Neuron (in vitro differentiated cells): ENCODE data around the gene ELL2.

Experiments used
- H2AFZ ChIP-seq: one replicate; pipeline ENCODE4 v1.6.1; 2013; ENCODE audit warnings: low read depth, mild to moderate bottlenecking, inconsistent platforms, low read length, moderate library complexity
- H3K27me3 ChIP-seq: one replicate; pipeline ENCODE4 v1.6.1; 2013; ENCODE audit warnings: low read length; ENCODE audit not compliant: insufficient read depth
- H3K36me3 ChIP-seq: one replicate; pipeline ENCODE4 v1.6.1; 2013; ENCODE audit warnings: low read length; ENCODE audit not compliant: insufficient read depth
- H3K4me1 ChIP-seq: one replicate; pipeline ENCODE4 v1.6.1; 2013; ENCODE audit warnings: low read length; ENCODE audit not compliant: insufficient read depth
- H3K4me3 ChIP-seq: 2 replicates; pipeline ENCODE4 v1.5.1; 2013; ENCODE audit warnings: mild to moderate bottlenecking, low read length, moderate library complexity
- H3K9me3 ChIP-seq: one replicate; pipeline ENCODE4 v1.6.1; 2013; ENCODE audit warnings: low read length

ELL2 gene

DNA sequence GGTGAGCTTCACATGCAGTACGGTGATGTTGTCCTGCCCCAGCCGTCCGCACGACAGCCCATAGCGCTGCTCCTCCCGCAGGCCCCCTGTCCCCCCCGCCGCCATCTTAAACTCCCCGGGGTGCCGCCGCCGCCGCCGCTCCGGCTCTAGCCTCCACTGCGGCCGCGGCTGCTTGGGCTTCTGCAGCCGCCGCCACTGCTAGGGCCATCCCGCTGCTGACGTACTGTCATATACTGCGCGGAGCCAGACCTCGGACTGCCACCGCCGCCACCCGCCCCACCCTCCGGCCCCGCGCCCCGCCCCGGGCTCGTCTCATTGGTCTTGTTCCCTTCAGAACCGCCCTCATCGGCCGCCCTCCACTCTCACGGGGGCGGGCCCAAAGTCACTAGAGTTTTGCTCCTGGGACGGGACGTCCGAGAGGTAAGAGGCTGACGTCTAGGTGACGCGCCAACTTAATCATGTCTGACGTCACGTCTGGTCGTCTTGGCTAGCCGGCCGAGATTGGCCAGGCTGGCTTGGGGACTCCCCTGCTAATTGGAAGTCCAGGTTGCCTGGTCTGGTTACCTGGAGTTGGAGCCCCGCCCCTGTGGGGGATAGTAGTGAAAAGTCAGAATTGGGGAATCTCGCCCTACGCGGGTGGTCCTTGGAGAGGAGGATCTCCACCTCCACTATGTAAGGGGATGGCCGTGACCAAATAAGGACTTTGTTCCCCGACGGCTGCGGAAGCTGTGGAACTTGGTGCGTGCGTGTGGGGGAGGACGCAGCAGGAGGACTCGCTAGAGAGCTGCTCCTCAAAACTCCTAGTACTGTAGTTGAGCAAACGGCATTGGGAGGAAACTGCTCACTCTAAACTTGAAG, at the start of gene ELL2:
ELL2 (minus strand) TSS at position 235 of the 858 bp plus-strand sequence; CDS start at position 105, 130 bp downstream.
- Histone ChIP-seq H3K9me3 (no peaks in the 10 kb centered on the region), H3K4me1 (peaks cover 24% of the 10 kb centered on the region), H2AFZ (peak within 1 kb of the TSS; percentile 89), H3K27me3 (no peaks in the 10 kb centered on the region), H3K36me3 (no peaks in the 10 kb centered on the region), H3K4me3 (peak within 1 kb of the TSS; percentile 90)

DNA sequence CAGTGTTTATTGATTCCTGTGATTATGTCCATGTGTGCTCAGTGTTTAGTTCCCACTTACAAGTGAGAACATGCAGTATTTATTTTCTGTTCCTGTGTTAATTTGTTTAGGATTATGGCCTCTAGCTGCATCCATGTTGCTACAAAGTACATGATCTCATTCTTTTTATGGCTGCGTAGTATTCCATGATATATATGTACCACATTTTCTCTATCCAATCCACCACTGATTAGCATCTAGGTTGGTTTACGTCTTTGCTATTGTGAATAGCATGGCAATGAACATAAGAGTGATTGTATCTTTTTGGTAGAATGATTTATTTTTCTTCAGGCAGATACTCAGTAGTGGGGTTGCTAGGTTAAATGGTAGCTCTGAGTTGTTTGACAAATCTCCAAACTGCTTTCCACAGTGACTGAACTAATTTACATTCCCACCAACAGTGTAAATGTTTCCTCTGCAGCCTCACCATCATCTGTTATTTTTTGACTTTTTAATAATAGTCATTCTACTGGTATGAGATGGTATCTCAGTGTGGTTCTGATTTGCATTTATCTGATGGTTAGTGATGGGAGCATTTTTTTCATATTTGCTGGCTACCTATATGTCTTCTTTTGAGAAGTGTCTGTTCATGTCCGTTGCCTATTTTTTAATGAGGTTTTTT, 47.5 kb upstream of the ELL2 start:
- Histone ChIP-seq H3K4me1 (no peaks in the 10 kb centered on the region), H3K36me3 (no peaks in the 10 kb centered on the region), H3K9me3 (peaks cover 2% of the 10 kb centered on the region), H2AFZ (no peak overlapping the region), H3K4me3 (no peak overlapping the region), H3K27me3 (no peaks in the 10 kb centered on the region)

DNA sequence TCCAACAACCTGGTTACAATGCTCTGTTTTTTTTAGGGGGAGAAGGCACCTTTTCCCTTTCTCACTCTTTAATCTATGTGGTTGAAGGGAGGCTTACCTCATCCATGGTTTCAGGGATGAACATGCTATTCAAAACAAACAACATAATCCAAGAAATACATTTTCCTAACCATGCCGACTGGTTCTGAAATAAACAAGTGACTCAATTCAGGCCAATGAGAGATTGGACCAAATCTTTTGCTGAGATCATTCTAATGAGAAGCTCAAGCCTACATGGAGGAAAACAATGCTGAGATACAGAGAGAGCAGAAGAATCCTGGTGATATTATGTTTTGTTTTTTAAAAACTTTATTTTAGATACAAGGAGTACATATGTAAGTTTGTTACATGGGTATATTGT, 46.8 kb upstream of the ELL2 start:
- Histone ChIP-seq H3K36me3 (no peaks in the 10 kb centered on the region), H2AFZ (no peak overlapping the region), H3K9me3 (peaks cover 2% of the 10 kb centered on the region), H3K4me3 (no peak overlapping the region), H3K4me1 (no peaks in the 10 kb centered on the region), H3K27me3 (no peaks in the 10 kb centered on the region)

DNA sequence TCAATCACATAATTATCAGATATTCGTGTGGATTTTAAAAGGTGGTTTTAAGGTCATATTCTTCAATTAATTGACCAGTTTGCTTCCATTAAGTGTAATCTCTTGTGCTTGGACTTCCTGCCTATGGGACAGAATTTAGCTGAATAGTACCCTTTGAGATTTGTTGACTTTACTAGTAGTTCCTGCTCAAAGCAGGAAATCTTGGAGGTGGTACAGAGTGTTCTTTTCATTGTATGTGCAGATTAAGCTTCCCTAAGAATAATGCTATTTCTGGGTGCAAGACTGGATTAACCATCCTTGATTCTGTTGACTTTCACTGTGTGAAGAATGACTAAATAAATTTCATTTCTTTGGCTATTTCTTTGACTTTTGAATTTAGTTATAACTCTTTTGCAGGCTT, 45.4 kb upstream of the ELL2 start:
- peaks cover 2% of the 10 kb centered on the region for H3K9me3 ChIP-seq
- H3K4me3 ChIP-seq: no peak overlapping the region
- H3K4me1 ChIP-seq: no peaks in the 10 kb centered on the region
- H3K36me3 ChIP-seq: no peaks in the 10 kb centered on the region
- no peak overlapping the region for H2AFZ ChIP-seq
- no peaks in the 10 kb centered on the region for H3K27me3 ChIP-seq

DNA sequence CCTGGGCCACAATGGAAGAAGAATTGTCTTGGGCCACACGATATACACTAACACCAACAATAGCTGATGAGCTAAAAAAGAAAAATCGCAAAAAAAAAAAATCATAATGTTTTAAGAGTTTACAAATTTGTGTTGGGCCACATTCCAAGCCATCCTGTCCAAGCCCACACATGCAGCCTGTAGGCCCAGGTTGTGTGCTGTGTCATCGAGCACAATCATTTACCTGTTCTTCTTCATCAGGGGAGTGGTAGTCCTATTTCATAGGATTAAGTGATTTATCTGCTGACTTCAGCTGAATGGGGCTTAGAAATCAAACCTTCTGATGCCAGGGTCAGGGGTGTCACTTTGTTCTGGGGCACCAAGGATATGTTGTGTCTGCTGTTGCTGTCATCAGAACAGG, 44.6 kb upstream of the ELL2 start:
- Histone ChIP-seq H3K36me3 (no peaks in the 10 kb centered on the region), H3K27me3 (no peaks in the 10 kb centered on the region), H3K4me3 (no peak overlapping the region), H2AFZ (no peak overlapping the region), H3K4me1 (no peaks in the 10 kb centered on the region), H3K9me3 (peaks cover 2% of the 10 kb centered on the region)

DNA sequence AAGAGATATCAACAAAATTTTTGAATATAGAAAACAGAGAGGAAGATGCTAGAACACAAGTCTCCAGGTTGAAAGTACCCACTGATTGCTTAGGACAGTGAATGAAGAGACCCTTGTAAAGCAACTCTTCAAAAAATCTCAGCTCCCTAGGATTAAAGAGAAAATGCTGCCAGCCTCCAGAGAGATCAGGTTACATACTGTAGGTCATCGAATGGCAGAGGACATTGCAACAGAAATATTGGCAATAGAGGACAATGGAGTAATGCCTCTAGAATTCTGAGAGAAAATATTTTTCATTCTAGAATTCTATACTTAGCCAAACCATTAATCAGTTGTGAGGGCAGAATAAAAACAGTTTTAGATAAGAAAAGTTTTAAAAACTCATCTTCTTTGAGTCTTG, 43.1 kb upstream of the ELL2 start:
- Histone ChIP-seq H3K4me3 (no peak overlapping the region), H3K4me1 (no peaks in the 10 kb centered on the region)

DNA sequence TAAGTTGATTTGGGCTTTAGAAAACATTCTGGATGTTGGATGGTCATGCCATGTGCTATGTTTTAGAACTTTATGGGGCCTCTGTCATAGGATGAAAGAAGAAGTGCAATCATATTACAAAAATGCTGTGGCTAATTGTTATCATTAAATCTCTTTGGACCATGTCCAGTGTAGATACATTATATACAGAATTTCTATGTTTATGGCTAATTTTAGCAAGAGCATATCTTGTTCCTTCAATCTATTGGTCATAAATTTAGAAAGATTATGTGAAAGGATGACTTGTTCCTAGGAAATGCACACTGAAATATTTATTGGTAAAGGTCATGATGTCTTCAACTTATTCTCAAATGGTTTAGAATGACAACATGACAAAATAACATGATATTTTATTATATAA, 42.4 kb upstream of the ELL2 start:
- Histone ChIP-seq H3K27me3 (no peaks in the 10 kb centered on the region), H2AFZ (no peak overlapping the region), H3K4me1 (no peaks in the 10 kb centered on the region), H3K36me3 (no peaks in the 10 kb centered on the region), H3K9me3 (peaks cover 2% of the 10 kb centered on the region), H3K4me3 (no peak overlapping the region)

More for the DNA sequence above, 43.1 kb upstream of the ELL2 start:
- no peaks in the 10 kb centered on the region for H3K36me3 ChIP-seq
- no peak overlapping the region for H2AFZ ChIP-seq
- no peaks in the 10 kb centered on the region for H3K27me3 ChIP-seq
- H3K9me3 ChIP-seq: peaks cover 2% of the 10 kb centered on the region

DNA sequence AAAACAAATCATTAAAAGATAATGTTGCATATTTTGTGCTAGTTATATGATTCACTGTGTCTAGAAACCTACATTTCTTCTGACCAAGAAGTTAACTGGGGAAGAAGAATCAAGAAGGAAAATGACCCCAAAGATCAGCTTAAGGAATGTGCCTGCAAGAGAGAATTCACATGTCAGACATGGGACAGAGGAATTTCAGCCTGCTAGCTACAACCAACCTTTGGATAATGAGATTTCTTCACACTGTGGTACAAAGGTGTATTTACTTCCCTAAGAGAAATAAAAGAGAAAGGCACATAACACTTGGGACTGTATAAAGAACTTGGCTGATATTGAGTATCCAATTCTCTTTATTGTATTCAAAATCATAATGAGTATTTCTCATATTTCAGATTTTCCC, 39.6 kb upstream of the ELL2 start:
- Histone ChIP-seq H3K4me1 (no peaks in the 10 kb centered on the region), H2AFZ (no peak overlapping the region), H3K36me3 (no peaks in the 10 kb centered on the region), H3K4me3 (no peak overlapping the region), H3K27me3 (no peaks in the 10 kb centered on the region), H3K9me3 (no peaks in the 10 kb centered on the region)

DNA sequence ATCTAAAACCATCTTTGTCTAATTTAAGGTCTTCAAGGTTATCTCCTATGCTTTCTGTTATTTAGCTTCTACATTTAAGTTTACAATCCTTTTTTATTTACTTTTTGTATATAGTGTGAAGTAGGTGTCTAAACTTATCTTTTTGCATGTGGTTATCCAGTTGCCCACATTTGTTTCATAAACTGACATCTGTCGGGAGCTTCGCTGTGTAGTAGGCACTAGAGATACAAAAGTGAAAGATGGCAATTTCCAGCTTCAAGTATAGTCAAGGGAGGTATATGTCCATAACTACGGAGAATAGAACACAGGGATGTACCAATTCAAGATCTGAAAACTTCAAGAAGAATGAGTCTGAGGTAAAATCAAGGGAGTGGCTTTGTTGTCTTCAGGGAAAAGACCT, 38.7 kb upstream of the ELL2 start:
- no peak overlapping the region for H2AFZ ChIP-seq
- no peaks in the 10 kb centered on the region for H3K9me3 ChIP-seq
- no peaks in the 10 kb centered on the region for H3K36me3 ChIP-seq
- no peaks in the 10 kb centered on the region for H3K4me1 ChIP-seq
- H3K4me3 ChIP-seq: no peak overlapping the region
- no peaks in the 10 kb centered on the region for H3K27me3 ChIP-seq

DNA sequence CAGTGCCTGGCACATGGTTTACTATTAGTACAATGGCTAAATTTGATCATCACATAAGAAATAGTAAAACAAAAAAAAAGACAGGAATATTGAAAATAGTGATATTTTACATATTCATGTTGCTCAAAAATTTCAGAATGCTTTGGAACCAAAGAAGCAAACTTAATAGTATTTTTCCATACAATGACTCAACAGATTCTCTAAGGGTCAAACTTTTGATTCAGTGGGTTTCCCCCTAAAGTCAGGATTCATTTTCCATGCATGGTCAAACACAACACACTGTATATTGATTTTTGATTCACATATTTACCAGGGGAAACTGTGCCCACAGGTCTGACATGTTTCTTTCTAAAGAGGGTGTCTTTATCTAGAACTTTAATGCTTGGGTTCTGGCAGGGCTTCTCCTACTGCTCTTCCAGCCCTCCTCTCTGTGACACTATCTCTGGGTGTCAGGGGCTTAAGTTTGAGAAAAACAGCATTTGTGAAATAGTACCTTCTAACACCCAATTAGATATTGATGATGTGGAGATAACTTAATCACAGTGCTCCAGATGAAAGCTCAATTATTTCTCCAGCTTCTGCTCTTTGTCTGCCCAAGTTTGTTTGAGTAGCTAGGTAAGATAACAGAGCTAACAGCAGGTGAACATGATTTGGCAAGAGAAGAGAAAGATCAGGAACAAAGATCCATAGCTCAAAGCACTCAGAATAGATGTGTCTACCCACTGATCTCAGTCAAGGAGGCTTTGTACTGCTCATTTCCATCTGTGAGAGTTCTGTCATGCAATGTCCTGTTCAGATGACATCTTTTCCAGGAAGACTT, 35.5 kb upstream of the ELL2 start:
- Histone ChIP-seq H3K4me1 (no peaks in the 10 kb centered on the region), H3K4me3 (no peak overlapping the region), H2AFZ (no peak overlapping the region), H3K27me3 (no peaks in the 10 kb centered on the region), H3K9me3 (no peaks in the 10 kb centered on the region), H3K36me3 (no peaks in the 10 kb centered on the region)

DNA sequence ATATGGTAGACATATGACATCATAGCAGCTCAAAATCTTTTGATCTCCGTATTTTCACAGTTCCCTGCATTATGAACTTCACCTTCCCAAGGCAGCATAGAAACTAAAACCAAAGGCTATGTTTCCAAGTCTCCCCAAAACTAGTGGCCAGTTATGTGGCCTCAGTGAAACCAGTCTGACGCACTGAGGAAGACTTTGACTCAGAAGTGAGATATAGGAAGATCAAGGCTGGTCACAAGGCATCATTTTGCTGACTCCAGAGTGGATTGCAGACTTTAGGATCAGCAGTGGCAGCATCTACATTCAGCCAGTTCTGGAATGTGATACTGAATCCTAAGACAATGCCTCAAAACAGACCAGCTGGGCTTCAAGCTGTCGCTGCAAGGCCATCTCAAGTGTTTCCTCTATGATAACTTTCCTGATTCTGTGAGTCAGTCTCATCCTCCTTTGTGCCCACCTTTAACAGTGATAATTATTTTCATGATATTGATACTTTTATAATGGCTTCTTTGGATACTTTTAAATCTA, 34.4 kb upstream of the ELL2 start:
- Histone ChIP-seq H2AFZ (no peak overlapping the region), H3K27me3 (no peaks in the 10 kb centered on the region), H3K4me3 (no peak overlapping the region), H3K4me1 (no peaks in the 10 kb centered on the region), H3K9me3 (no peaks in the 10 kb centered on the region), H3K36me3 (no peaks in the 10 kb centered on the region)

DNA sequence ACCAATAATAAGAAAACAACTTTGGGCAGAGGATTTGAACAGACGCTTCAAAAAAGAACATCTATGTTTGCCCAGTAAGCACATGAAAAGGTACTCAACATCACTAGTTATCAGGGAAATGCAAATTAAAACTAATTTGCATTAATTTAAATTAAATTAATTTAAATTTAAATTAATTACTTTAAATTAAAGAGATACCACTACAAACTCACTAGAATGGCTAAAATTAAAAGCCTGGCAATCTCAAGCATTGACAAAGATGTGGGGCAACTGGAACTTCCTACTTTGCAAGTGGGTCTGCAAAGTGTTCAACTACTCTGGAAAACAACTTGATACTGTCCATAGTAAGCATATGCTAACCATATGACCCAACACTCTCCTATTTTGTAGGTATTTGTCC, 32.1 kb upstream of the ELL2 start:
- Histone ChIP-seq H3K9me3 (no peaks in the 10 kb centered on the region), H2AFZ (no peak overlapping the region), H3K36me3 (no peaks in the 10 kb centered on the region), H3K27me3 (no peaks in the 10 kb centered on the region), H3K4me3 (no peak overlapping the region), H3K4me1 (no peaks in the 10 kb centered on the region)

DNA sequence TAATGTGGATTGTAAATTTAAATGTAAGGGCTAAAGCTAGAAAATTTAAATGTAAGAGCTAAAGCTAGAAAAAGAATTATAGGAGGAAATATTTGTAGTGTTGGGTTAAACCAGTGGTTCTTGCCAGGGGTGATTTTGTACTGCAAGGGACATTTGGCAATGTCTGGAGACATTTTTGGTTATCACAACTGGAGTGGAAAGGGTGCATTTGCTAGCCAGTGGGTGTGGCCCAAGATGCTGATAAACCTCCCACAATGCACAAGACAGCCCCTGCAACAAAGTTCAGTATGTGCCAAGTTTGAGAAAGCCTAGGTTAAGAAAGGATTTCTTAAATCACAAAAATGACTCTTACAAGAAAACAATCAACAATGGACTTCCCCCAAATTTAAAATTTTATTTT, 31.6 kb upstream of the ELL2 start:
- Histone ChIP-seq H3K27me3 (no peaks in the 10 kb centered on the region), H2AFZ (no peak overlapping the region), H3K9me3 (no peaks in the 10 kb centered on the region), H3K4me3 (no peak overlapping the region), H3K4me1 (no peaks in the 10 kb centered on the region), H3K36me3 (no peaks in the 10 kb centered on the region)
